HEK293 (cell line): ENCODE measurements around the gene MAGOH.

Experiments
- BCL11A ChIP-seq: fragments of 450-650 bp; formaldehyde crosslinking; IDR thresholded peaks from 2 replicates; pipeline ENCODE4 v1.5.1; 2016; ENCODE audit warnings: low read depth, missing biosample characterization, missing genetic modification characterization
- BCL11B ChIP-seq: fragments of 450-650 bp; formaldehyde crosslinking; IDR thresholded peaks from 2 replicates; pipeline ENCODE4 v1.5.1; 2016; ENCODE audit warnings: low read depth, missing biosample characterization, missing genetic modification characterization
- HOXC10 ChIP-seq: sonication (generic); formaldehyde crosslinking; IDR thresholded peaks from 2 replicates; pipeline ENCODE4 v1.8.1; 2023; ENCODE audit warnings: mild to moderate bottlenecking, missing genetic modification reagents
- IKZF3 ChIP-seq: fragments of 450-650 bp; IDR thresholded peaks from 2 replicates; pipeline ENCODE4 v1.5.0; 2018; ENCODE audit warnings: missing biosample characterization, mild to moderate bottlenecking, missing genetic modification characterization, moderate library complexity
- KLF1 ChIP-seq: fragments of 450-650 bp; formaldehyde crosslinking; IDR thresholded peaks from 2 replicates; pipeline ENCODE4 v1.5.1; 2016; ENCODE audit warnings: missing biosample characterization, missing genetic modification characterization
- RBAK ChIP-seq: fragments of 450-650 bp; formaldehyde crosslinking; IDR thresholded peaks from 2 replicates; pipeline ENCODE4 v1.5.1; 2016; ENCODE audit warnings: missing biosample characterization, missing genetic modification characterization
- TSHZ1 ChIP-seq: fragments of 450-650 bp; formaldehyde crosslinking; IDR thresholded peaks from 2 replicates; pipeline ENCODE4 v1.5.1; 2016; ENCODE audit warnings: missing biosample characterization, missing genetic modification characterization, borderline replicate concordance
- ZFHX2 ChIP-seq: fragments of 450-650 bp; formaldehyde crosslinking; conservative IDR thresholded peaks from 2 replicates; pipeline ENCODE4 v1.5.1; 2016; ENCODE audit warnings: missing biosample characterization, missing genetic modification characterization
- ZNF202 ChIP-seq: fragments of 450-650 bp; formaldehyde crosslinking; IDR thresholded peaks from 2 replicates; pipeline ENCODE4 v1.5.1; 2016; ENCODE audit warnings: missing biosample characterization, missing genetic modification characterization, borderline replicate concordance
- ZNF214 ChIP-seq: fragments of 450-650 bp; formaldehyde crosslinking; IDR thresholded peaks from 2 replicates; pipeline ENCODE4 v1.5.1; 2017; ENCODE audit warnings: missing biosample characterization, mild to moderate bottlenecking, missing genetic modification characterization, borderline replicate concordance
- ZNF280C ChIP-seq: fragments of 450-650 bp; formaldehyde crosslinking; IDR thresholded peaks from 2 replicates; pipeline ENCODE4 v1.5.1; 2016; ENCODE audit warnings: missing biosample characterization, missing genetic modification characterization
- ZNF292 ChIP-seq: fragments of 450-650 bp; formaldehyde crosslinking; IDR thresholded peaks from 2 replicates; pipeline ENCODE4 v1.5.1; 2016; ENCODE audit warnings: low read depth, missing biosample characterization, missing genetic modification characterization, borderline replicate concordance
- ZNF311 ChIP-seq: fragments of 450-650 bp; formaldehyde crosslinking; IDR thresholded peaks from 2 replicates; pipeline ENCODE4 v1.5.1; 2017; ENCODE audit warnings: missing biosample characterization, missing genetic modification characterization, borderline replicate concordance
- ZNF335 ChIP-seq: fragments of 450-650 bp; formaldehyde crosslinking; conservative IDR thresholded peaks from 2 replicates; pipeline ENCODE4 v1.5.1; 2016; ENCODE audit warnings: missing biosample characterization, missing genetic modification characterization
- ZNF362 ChIP-seq: fragments of 450-650 bp; formaldehyde crosslinking; IDR thresholded peaks from 2 replicates; pipeline ENCODE4 v1.5.1; 2016; ENCODE audit warnings: missing biosample characterization, missing genetic modification characterization
- ZNF394 ChIP-seq: fragments of 450-650 bp; formaldehyde crosslinking; IDR thresholded peaks from 2 replicates; pipeline ENCODE4 v1.5.1; 2016; ENCODE audit warnings: missing biosample characterization, missing genetic modification characterization, mild to moderate bottlenecking, moderate library complexity, borderline replicate concordance
- ZNF501 ChIP-seq: fragments of 450-650 bp; formaldehyde crosslinking; IDR thresholded peaks from 2 replicates; pipeline ENCODE4 v1.5.1; 2016; ENCODE audit warnings: missing biosample characterization, missing genetic modification characterization
- ZNF510 ChIP-seq: fragments of 450-650 bp; formaldehyde crosslinking; IDR thresholded peaks from 2 replicates; pipeline ENCODE4 v1.5.1; 2018; ENCODE audit warnings: mild to moderate bottlenecking, missing genetic modification characterization, missing biosample characterization; ENCODE audit not compliant: insufficient replicate concordance
- ZNF629 ChIP-seq: fragments of 450-650 bp; formaldehyde crosslinking; IDR thresholded peaks from 2 replicates; pipeline ENCODE4 v1.5.1; 2017; ENCODE audit warnings: missing biosample characterization, missing genetic modification characterization
- ZNF654 ChIP-seq: fragments of 450-650 bp; formaldehyde crosslinking; IDR thresholded peaks from 2 replicates; pipeline ENCODE4 v1.5.1; 2016; ENCODE audit warnings: low read depth, missing biosample characterization, missing genetic modification characterization
- ZNF701 ChIP-seq: fragments of 450-650 bp; formaldehyde crosslinking; IDR thresholded peaks from 2 replicates; pipeline ENCODE4 v1.5.1; 2016; ENCODE audit warnings: missing biosample characterization, missing genetic modification characterization
- ZNF792 ChIP-seq: fragments of 450-650 bp; formaldehyde crosslinking; IDR thresholded peaks from 2 replicates; pipeline ENCODE4 v1.5.1; 2016; ENCODE audit warnings: missing biosample characterization, missing genetic modification characterization
- TF ChIP-seq, protein P1 (sequence below): fragments of 450-650 bp; formaldehyde crosslinking; IDR thresholded peaks from 2 replicates; pipeline ENCODE4 v1.5.1; 2017; ENCODE audit warnings: missing biosample characterization, missing genetic modification characterization
- TF ChIP-seq, protein P2 (sequence below): fragments of 450-650 bp; formaldehyde crosslinking; IDR thresholded peaks from 2 replicates; pipeline ENCODE4 v1.5.1; 2017; ENCODE audit warnings: missing biosample characterization, missing genetic modification characterization
- TF ChIP-seq, protein P3 (sequence below): sonication (generic); formaldehyde crosslinking; IDR thresholded peaks from 2 replicates; pipeline ENCODE4 v1.8.1; 2022; ENCODE audit warnings: mild to moderate bottlenecking, moderate library complexity, missing genetic modification reagents
- TF ChIP-seq, protein P4 (sequence below): fragments of 450-650 bp; formaldehyde crosslinking; IDR thresholded peaks from 2 replicates; pipeline ENCODE4 v1.5.1; 2016; ENCODE audit warnings: missing biosample characterization, missing genetic modification characterization

MAGOH gene

DNA sequence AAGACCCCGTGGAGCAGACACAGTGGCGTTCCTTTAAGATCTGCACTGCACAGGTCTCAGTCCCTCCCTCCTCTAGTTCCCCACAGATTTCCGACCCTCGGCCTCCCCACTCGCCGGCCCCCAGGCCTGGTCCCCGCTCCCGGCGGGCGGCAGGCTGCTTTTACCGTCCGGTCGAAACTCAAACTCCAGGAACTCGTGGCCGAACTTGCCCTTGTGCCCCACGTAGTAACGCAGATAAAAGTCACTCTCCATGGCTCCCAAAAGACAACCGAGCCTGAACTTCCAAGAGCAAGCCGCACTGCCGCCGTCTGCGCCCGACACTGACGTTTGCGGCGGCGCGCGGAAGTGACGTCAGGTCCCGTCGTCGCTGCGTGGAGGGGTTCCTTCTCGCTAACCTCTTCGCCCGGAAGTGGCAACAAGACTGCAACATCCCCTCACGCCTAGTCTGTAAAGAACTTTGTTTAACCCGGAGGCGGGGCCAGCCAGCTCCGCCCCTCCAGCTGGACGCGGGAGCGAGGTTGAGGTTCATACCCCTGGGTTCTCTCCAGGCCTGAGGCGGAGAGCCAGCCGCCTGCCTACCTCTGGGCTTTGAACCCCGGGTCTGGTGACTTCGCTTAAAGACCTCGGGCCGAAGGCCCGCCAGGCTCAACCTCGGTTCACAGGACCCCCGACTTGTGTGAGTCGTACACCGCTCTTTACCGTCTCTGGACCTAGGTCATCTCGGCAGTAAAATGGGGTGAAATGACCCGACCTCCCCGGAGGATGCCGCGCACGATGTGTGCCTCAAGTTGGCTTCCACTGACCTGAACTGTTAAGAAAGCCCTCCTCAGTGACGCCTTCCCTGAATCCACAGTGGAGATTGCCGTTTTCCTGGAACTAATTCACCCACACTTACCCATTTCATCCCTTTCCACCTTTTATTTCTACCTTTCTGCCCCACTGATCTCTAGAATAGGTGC is at the start of gene MAGOH (continued):
- no peak for TF ChIP-seq ZNF280C (tag by site-specific recombination)
- TF ChIP-seq HOXC10 (CRISPR knock-in tag): no peak
- peak; percentile 73 for TF ChIP-seq ZNF335
- TF ChIP-seq ZNF292 (tag by site-specific recombination): no peak
- TF ChIP-seq ZNF629 (tag by site-specific recombination): peak; percentile 99
- TF ChIP-seq ZNF362 (tag by site-specific recombination): no peak
- TF ChIP-seq ZNF654 (tag by site-specific recombination): no peak
- TF ChIP-seq TSHZ1: no peak
- TF ChIP-seq RBAK (tag by site-specific recombination): no peak
- TF ChIP-seq BCL11A (tag by site-specific recombination): no peak
- no peak for TF ChIP-seq IKZF3 (tag by site-specific recombination)
- TF ChIP-seq, protein P1, sequence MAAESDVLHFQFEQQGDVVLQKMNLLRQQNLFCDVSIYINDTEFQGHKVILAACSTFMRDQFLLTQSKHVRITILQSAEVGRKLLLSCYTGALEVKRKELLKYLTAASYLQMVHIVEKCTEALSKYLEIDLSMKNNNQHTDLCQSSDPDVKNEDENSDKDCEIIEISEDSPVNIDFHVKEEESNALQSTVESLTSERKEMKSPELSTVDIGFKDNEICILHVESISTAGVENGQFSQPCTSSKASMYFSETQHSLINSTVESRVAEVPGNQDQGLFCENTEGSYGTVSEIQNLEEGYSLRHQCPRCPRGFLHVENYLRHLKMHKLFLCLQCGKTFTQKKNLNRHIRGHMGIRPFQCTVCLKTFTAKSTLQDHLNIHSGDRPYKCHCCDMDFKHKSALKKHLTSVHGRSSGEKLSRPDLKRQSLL: no peak
- 0 out of 2 replicates have a peak, but pooled peaks have one; percentile 69 for TF ChIP-seq ZNF501
- TF ChIP-seq ZNF394 (tag by site-specific recombination): peak; percentile 25; the same call in 1 of the 2 replicates
- TF ChIP-seq, protein P2, sequence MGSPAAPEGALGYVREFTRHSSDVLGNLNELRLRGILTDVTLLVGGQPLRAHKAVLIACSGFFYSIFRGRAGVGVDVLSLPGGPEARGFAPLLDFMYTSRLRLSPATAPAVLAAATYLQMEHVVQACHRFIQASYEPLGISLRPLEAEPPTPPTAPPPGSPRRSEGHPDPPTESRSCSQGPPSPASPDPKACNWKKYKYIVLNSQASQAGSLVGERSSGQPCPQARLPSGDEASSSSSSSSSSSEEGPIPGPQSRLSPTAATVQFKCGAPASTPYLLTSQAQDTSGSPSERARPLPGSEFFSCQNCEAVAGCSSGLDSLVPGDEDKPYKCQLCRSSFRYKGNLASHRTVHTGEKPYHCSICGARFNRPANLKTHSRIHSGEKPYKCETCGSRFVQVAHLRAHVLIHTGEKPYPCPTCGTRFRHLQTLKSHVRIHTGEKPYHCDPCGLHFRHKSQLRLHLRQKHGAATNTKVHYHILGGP (tag by site-specific recombination): no peak
- TF ChIP-seq, protein P3, sequence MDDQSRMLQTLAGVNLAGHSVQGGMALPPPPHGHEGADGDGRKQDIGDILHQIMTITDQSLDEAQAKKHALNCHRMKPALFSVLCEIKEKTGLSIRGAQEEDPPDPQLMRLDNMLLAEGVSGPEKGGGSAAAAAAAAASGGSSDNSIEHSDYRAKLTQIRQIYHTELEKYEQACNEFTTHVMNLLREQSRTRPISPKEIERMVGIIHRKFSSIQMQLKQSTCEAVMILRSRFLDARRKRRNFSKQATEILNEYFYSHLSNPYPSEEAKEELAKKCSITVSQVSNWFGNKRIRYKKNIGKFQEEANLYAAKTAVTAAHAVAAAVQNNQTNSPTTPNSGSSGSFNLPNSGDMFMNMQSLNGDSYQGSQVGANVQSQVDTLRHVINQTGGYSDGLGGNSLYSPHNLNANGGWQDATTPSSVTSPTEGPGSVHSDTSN: peak; percentile 79
- no peak for TF ChIP-seq ZFHX2
- TF ChIP-seq ZNF792: no peak
- TF ChIP-seq BCL11B: no peak
- TF ChIP-seq ZNF202: no peak
- TF ChIP-seq KLF1 (tag by site-specific recombination): 0 out of 2 replicates have a peak, but pooled peaks have one; percentile 10
- TF ChIP-seq ZNF214 (tag by site-specific recombination): no peak
- TF ChIP-seq ZNF701 (tag by site-specific recombination): no peak
- TF ChIP-seq, protein P4, sequence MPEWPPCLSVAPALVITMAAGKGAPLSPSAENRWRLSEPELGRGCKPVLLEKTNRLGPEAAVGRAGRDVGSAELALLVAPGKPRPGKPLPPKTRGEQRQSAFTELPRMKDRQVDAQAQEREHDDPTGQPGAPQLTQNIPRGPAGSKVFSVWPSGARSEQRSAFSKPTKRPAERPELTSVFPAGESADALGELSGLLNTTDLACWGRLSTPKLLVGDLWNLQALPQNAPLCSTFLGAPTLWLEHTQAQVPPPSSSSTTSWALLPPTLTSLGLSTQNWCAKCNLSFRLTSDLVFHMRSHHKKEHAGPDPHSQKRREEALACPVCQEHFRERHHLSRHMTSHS (tag by site-specific recombination): no peak
- TF ChIP-seq ZNF510 (tag by site-specific recombination): no peak
- no peak for TF ChIP-seq ZNF311 (tag by site-specific recombination)
